Superior temporal gyrus (tissue), 1 donor: ENCODE results near the gene TTLL1.

Source experiments
- DNase-seq: peaks from one replicate; pipeline ENCODE4 v3.0.0-alpha.2; 2016; ENCODE audit errors: extremely low spot score

Gene TTLL1

DNA sequence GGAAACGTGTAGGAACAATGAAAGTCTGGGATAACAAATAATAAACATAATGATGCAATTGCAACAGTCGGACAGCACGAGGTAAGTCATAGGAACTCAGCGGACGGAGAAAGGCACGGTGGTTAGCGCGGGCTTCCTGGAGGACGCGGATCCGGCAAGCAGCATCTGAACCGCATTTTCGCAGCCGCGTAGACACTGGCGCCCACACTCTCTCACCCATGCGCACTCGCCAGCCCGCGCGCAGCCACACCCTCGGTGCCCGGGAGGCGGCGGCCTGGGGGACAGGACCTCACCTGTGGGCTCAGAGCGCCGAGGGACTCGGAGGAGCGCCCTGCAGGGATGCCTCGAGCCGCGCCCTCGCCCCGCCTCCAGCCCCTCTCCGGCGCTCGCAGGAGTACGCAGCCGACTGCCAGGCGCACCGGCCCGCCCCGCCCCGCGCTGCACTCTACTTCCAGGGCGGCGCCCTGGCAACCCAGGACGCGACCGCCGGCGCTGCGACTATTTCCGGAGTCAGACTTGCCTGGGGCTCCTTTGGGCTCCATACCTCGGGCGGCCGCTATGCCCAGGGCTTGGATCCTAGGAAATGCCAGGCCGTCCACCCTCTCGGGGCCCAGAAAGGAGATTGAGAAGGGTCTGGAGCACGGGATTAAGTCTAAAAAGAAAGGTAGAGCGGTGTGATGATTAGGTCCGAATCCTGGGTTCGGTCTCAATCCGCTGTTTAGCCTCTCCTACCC lies at the start of gene TTLL1:
Gene TTLL1, minus strand, starts transcription at position 408 of the 734 bp plus-strand sequence. CDS start 13,805 bp downstream, outside the sequence.
- peak; percentile 83 for DNase-seq

DNA sequence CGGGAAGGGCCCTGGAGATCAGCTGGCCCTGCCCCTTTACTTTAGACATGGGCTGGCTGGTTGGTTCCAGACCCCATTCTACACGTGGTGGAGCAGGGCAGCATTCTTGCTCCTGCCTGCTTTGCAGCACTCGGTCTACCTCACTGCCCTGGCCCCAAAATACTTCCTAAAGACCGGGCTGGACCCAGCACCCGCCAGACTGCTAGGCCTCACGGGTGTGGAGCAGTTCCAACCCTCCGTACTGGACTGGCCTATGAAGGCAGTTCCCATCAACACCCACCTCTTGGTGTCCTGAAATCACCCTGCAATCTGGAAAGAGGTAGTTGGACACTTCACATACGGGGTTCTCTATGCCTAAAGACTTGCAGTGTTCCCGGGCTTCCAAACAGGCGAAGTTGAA lies 47.6 kb upstream of the TTLL1 start:
- no peak for DNase-seq

DNA sequence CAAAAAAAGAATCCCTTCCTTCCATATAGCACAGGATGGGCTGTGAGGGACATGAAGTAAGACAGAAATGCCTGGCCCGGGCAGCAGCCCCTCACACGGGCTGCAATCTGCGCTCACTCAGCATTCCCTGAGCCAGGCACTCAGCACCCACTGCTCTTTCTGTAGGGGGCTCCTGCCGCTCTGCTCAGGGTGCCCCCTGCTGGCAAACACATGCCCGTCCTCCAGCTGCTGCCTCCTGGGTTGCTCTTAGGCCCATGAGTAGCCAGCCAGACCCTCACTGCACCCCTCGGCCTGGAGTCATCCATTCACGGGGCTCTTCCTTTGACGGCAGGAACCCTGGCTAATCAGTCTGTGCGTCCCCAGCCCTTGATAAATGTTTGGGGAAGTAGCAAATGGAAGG lies 47.1 kb upstream of the TTLL1 start:
- DNase-seq = no peak

DNA sequence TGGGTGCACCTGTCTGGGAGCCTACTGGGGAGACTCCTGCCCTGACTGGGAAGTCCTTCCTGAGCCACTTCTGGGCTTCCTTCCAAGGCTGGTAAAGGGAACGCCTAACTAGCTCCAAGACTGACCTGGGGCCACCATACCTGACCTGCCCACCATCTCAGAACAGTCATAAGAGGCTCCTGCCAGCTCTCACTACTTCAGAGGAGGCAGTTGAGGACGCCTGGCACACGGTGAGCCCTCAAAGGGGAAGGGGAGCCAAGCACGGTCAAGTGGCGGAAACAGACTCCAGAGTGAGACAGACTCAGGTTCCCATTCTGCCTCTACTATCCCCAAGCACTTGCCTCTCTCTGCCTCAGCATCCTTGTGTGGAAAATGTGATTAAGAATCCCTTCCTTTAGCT lies 46.4 kb upstream of the TTLL1 start:
- DNase-seq = no peak

DNA sequence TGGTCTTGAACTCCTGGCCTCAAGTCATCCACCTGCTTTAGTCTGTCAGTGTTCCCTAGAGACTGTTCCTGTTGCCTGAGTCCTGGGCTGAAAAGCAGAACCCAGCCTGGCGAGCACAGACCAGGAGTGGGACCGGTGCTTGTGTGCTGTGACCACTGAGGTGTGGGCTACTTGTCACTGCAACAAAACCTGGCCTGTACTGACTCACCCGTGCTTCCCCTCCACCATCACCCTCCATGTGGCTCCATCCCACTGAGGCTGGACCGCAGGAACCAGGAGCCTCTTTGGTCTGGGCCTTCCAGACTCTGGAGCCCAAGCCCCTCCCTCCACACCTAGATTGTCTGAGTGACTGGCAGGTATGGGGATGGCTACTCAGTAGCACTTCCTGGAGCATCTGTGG lies 45.4 kb upstream of the TTLL1 start:
- no peak for DNase-seq

GRCh38 chr22:43133401-43133800 lies 44.2 kb upstream of the TTLL1 start:
- DNase-seq = no peak

GRCh38 chr22:43131773-43132501 lies 42.7 kb upstream of the TTLL1 start:
- no peak for DNase-seq

- no peak for DNase-seq
Observed at GRCh38 chr22:43129426-43130425, 40.5 kb upstream of the TTLL1 start.

DNA sequence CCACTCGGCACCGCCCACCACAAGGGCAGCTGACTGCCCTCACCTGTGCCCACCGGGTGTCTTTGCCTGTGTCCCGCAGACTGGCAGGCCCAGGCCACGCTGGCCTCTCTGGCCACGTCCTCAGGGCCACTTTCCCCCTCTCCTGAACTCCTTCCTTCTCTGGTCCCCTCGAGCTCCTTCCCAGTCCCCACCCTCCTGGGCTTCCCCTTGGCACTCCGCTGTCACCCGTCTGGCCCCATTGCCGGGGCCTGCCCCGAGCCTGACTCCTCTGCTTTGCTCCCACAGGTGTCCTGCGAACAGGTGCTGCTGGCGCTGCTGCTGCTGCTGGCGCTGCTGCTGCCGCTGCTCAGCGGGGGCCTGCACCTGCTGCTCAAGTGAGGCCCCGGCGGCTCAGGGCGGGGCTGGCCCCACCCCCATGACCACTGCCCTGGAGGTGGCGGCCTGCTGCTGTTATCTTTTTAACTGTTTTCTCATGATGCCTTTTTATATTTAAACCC lies 39.8 kb upstream of the TTLL1 start:
- DNase-seq = no peak

DNA sequence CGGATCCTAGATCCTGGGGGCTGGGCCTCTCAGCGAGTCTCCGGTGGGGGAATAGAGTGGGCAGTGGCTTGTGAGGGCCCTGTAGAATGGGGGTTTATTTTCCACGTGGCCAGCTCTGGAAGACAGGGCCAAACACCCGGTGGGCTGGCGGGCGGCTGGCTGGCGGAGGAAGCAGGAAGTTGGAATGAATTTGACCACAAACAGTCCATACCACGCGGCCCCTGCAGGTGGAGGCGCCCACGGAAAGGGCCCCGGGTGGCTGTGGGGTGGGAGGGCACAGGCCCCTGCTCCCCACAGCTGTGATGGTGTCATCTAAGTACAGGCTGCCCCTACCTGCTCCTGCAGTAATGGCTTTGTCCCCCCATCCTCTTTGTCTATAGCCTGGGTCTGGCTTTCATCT lies 38.9 kb upstream of the TTLL1 start:
- no peak for DNase-seq

DNA sequence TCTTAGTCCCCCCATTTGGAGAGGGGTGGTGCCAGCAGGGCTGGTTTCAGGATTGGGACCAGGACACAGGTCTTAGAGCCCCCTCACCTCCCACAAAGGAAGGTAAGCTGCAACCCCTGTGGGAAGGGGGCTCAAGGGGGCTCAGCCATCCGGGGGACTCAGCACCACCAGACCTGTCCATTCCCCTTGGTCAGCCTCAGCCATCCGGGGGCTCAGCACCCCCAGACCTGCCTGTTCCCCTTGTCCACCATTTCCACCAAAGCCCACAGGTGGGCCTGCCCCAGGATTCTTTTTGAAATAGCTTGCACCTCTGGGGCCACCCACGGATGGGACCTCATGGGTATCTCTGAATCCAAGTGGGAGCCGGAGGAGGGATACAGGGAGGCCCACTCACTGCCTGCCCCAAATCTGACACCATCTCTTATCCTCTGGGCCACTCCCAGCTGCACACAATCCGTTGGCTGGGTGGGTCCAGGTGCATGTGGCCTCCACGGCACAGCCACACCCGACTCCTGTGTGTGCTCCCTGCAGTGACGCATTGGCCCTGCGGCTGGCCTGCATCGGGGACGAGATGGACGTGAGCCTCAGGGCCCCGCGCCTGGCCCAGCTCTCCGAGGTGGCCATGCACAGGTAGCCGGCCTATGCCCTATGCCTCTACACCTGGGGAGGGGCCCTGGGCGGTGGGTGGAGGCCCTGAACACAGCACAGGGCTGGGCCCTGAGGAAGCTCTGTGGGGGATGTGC lies 38.1 kb upstream of the TTLL1 start:
- no peak for DNase-seq

- no peak for DNase-seq
Observed at GRCh38 chr22:43126501-43127165, 37.4 kb upstream of the TTLL1 start.

DNA sequence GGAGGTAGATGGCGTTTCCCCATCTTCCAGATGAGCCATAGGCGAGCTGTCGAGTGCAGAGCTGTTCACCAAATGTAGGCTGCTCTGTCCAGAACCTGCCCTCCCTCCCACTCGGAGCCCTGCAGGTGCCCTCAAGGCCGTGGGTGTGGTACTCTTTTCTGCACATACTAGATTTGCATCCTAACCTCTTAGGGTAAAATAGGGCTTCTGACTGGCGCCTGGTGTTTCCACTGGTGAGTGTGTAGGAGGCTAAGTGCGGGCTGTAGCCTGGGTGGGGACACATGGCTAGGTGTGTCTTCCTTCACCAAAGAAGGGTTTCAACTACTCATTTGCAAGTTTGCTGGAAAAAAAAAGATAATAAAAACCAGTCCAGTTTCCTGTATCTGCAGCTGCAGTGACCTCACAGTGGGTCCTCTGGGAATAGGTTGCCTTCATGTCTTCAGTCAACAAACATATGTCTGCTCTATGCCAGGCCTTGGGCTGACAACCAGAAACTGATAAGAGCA lies 29.8 kb upstream of the TTLL1 start:
- no peak for DNase-seq

- DNase-seq = no peak
Observed at GRCh38 chr22:43118024-43118849, 29.0 kb upstream of the TTLL1 start.

DNA sequence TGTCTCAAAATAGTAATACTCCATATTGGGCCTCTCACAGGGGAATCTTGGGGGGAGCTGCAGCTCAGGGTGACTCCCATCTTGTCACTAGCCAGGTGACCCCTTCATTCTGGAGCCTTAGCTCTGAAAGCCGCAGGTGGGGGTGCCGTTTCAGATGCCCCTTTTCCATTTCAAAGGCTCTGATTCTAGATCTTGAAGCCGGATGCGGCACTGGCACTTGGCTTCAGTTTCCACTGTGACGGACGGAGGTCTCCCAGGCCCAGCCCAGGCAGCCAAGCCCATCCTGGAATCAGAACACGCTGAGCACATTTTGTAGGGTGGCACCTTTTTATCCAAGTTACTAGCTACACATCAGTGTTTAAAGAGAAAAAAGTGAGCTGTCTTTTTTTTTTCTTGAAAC lies 27.7 kb upstream of the TTLL1 start:
- no peak for DNase-seq

DNA sequence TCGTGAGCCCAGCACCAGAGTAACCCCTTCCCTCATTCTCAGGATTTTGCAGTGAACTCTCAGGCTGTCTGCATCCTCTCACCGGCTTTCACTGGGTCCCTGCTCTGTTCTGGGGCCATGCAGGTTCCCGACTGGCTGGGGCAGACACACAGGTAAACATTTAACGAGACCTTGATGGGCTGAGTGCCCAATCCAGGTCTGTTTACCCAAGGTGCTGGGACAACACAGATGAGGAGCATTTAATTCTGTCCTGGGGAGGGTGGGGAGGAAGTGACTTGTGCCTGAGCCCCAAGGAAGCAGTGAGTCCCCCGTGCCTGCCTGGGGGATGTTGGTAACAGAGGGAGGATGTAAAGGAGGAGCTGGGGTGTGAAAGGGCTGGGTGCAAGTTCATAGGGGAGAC lies 25.8 kb upstream of the TTLL1 start:
- DNase-seq = no peak

GRCh38 chr22:43113526-43114251 lies 24.5 kb upstream of the TTLL1 start:
- no peak for DNase-seq

GRCh38 chr22:43110927-43111623 lies 21.9 kb upstream of the TTLL1 start:
- no peak for DNase-seq
